ENCODE results near the gene ZBTB7C. TPM values are rescaled to one million over a fixed set of nuclear protein-coding genes. Genes with fewer than 3 reads are reported as not detected.

The ZBTB7C gene
- total RNA-seq, 1 donor from 2014 or later, result 0.61 TPM

- Mint-ChIP-seq H3K36me3 (ENCODE audit: low read depth) (no peaks in the 10 kb centered on the region), H3K27me3 (ENCODE audit: low read depth) (no peaks in the 10 kb centered on the region), H3K9me3 (peaks cover 2% of the 10 kb centered on the region), H3K27ac (ENCODE audit: unreplicated experiment) (no peak overlapping the region), H3K4me3 (no peak overlapping the region), H3K4me1 (peaks cover 26% of the 10 kb centered on the region)
- TF ChIP-seq, protein P1, sequence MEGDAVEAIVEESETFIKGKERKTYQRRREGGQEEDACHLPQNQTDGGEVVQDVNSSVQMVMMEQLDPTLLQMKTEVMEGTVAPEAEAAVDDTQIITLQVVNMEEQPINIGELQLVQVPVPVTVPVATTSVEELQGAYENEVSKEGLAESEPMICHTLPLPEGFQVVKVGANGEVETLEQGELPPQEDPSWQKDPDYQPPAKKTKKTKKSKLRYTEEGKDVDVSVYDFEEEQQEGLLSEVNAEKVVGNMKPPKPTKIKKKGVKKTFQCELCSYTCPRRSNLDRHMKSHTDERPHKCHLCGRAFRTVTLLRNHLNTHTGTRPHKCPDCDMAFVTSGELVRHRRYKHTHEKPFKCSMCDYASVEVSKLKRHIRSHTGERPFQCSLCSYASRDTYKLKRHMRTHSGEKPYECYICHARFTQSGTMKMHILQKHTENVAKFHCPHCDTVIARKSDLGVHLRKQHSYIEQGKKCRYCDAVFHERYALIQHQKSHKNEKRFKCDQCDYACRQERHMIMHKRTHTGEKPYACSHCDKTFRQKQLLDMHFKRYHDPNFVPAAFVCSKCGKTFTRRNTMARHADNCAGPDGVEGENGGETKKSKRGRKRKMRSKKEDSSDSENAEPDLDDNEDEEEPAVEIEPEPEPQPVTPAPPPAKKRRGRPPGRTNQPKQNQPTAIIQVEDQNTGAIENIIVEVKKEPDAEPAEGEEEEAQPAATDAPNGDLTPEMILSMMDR (conservative IDR thresholded peaks at IDR 0.05), result no peak
- DNase-seq (ENCODE audit: low read depth, low spot score), result no peak
Measured at GRCh38 chr18:48319801-48320638, 89.2 kb downstream of the ZBTB7C start.

- TF ChIP-seq, protein P1 (conservative IDR thresholded peaks at IDR 0.05), result no peak
- Mint-ChIP-seq H3K36me3 (ENCODE audit: low read depth) (no peaks in the 10 kb centered on the region), H3K27ac (ENCODE audit: unreplicated experiment) (no peak overlapping the region), H3K4me3 (no peak overlapping the region), H3K4me1 (peaks cover 37% of the 10 kb centered on the region), H3K9me3 (peaks cover 2% of the 10 kb centered on the region), H3K27me3 (ENCODE audit: low read depth) (no peaks in the 10 kb centered on the region)
- no peak for DNase-seq (ENCODE audit: low read depth, low spot score)
Measured at GRCh38 chr18:48318436-48318835, 90.7 kb downstream of the ZBTB7C start.

- Mint-ChIP-seq H3K27ac (ENCODE audit: unreplicated experiment) (no peak overlapping the region), H3K36me3 (ENCODE audit: low read depth) (no peaks in the 10 kb centered on the region), H3K4me3 (no peak overlapping the region), H3K4me1 (peaks cover 37% of the 10 kb centered on the region), H3K27me3 (ENCODE audit: low read depth) (no peaks in the 10 kb centered on the region), H3K9me3 (peaks cover 2% of the 10 kb centered on the region)
- DNase-seq (ENCODE audit: low read depth, low spot score), result no peak
- TF ChIP-seq, protein P1 (conservative IDR thresholded peaks at IDR 0.05), result peak; percentile 29
Measured at GRCh38 chr18:48317781-48318381, 91.3 kb downstream of the ZBTB7C start.

- Mint-ChIP-seq H3K36me3 (ENCODE audit: low read depth) (no peaks in the 10 kb centered on the region), H3K4me3 (no peak overlapping the region), H3K9me3 (no peaks in the 10 kb centered on the region), H3K27me3 (ENCODE audit: low read depth) (no peaks in the 10 kb centered on the region), H3K4me1 (peaks cover 38% of the 10 kb centered on the region), H3K27ac (ENCODE audit: unreplicated experiment) (no peak overlapping the region)
- TF ChIP-seq, protein P1 (conservative IDR thresholded peaks at IDR 0.05), result no peak
- no peak for DNase-seq (ENCODE audit: low read depth, low spot score)
Measured at GRCh38 chr18:48316177-48316576, 93.0 kb downstream of the ZBTB7C start.

DNA sequence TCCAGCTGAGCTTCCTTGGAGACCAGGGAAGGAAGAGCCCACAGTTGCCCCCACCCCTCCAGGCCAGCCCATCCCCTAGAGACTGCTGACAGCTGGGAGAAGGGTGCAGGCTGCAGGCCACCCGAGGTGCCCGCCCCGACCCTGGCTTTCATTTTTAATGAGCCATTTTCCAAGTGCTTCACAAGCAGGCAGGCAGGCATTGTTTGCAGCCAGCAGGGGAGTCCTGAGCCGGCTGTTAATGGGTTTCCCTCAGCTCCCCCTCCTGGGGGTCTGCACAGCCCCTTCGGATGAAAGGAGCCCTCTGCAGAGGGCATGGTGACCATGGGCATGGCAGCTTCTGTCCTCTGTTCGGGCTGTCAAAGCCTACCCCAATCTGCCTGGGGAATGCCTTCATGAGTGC is 94.5 kb downstream of the ZBTB7C start:
- Mint-ChIP-seq H3K4me1 (peaks cover 38% of the 10 kb centered on the region), H3K4me3 (no peak overlapping the region), H3K27ac (ENCODE audit: unreplicated experiment) (no peak overlapping the region), H3K27me3 (ENCODE audit: low read depth) (no peaks in the 10 kb centered on the region), H3K36me3 (ENCODE audit: low read depth) (no peaks in the 10 kb centered on the region), H3K9me3 (no peaks in the 10 kb centered on the region)
- no peak for DNase-seq (ENCODE audit: low read depth, low spot score)
- TF ChIP-seq, protein P1 (conservative IDR thresholded peaks at IDR 0.05), result no peak

Measured in neural crest cell (in vitro differentiated cells).